Activated T-helper 1 cell treated with Interleukin-2 at 50 U/mL for 16 hours (primary cell): ENCODE data around the gene OLFML2B.
"Not testable (repeated sequence)": the region's sequence is repeated elsewhere in the genome, so short reads cannot be mapped to it uniquely, and the experiment has no call there.

Experiments
- DNase-seq: peaks from one replicate; pipeline ENCODE4 v3.0.0-alpha.2; 2020; ENCODE audit warnings: low read depth

OLFML2B gene

DNA sequence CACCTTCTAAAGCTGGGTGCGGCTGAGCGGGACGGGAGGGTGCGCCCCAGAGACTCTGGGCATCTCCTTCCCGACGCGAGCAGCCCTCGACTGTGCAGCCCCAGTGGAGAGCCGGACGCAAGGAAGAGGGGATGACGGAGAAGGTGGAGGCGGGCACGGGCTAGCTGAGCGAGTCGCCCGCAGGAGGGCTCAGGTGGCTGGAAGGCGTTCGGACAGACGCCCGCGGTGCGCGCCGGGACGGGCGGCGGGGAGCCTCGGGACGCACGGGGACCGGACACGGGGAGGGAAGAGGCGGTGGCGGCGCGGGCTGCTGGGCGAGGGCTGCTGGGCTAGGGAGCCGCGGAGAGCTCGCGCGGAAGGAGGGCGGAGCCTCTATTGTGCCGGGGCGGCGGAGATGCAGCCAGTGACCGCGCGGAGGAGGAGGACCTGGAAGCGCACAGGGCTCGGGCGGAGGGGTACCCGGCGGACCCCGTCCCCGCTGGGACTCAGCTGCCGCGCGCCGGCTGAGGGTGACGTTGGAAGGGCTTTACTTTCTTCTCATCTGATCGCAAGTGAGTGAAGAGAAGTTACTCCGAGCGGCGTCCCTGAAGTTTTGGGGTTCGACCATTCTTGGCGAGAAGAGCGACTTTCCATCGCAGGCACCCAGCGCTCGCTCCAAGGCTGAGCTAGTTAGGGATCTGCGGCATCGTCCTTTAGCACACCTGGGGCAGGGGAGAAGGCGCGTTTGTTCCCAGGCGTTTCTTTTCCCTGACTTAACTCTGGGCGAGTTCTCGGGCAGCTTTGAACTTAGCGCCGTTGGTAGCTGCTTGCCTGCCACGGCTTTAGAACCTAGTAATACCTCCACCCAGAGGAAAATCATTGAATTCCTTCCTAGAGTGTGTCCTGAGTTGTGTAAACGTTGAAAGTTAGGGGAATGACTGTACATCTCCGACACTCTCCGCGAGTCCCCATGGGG lies at the start of gene OLFML2B:
OLFML2B (minus strand) TSS at position 323 of the 955 bp plus-strand sequence. CDS start 439 bp downstream, outside the sequence.
- DNase-seq, result peak; percentile 9

DNA sequence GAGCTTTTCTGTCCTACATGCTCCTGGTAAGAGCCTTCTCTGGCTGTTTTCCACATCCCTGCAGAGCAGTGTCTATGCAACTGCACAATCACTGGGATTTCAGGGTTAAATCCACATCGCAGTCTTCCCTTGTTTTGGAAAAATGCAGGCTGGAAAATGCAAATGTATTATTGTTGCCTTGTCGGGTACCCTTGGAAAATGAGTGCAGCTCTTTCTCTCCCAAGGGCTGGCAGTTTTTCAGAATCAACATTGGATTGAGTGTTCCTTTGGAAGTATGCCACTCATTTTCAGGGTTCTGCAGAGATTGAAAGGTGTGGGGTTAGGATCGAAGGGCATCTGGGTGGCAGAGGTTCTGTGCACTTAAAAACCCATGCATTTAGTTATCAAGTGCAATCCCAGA lies 49.1 kb upstream of the OLFML2B start:
- DNase-seq, result no peak

DNA sequence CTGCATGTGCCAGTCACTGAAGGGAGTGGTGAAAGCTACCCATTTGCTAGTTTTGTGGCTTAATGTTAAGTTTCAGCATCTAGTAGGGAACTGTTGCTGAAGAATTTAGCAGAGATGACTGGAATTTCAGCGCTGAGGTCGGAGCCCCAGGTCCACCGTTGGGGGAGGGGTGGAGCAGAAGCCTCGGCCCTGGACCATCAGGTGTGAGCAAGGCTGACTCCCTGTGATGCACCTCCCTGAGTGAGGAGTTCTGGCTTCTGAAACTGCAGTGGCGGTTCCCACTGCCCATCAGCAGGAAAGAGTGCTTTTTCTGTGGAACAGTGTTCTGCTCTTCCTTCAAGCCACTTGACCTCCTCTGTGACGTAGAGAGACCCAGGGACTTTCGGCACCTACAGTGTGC lies 47.2 kb upstream of the OLFML2B start:
- no peak for DNase-seq

GRCh38 chr1:162070094-162070748 lies 46.6 kb upstream of the OLFML2B start:
- DNase-seq, result no peak

DNA sequence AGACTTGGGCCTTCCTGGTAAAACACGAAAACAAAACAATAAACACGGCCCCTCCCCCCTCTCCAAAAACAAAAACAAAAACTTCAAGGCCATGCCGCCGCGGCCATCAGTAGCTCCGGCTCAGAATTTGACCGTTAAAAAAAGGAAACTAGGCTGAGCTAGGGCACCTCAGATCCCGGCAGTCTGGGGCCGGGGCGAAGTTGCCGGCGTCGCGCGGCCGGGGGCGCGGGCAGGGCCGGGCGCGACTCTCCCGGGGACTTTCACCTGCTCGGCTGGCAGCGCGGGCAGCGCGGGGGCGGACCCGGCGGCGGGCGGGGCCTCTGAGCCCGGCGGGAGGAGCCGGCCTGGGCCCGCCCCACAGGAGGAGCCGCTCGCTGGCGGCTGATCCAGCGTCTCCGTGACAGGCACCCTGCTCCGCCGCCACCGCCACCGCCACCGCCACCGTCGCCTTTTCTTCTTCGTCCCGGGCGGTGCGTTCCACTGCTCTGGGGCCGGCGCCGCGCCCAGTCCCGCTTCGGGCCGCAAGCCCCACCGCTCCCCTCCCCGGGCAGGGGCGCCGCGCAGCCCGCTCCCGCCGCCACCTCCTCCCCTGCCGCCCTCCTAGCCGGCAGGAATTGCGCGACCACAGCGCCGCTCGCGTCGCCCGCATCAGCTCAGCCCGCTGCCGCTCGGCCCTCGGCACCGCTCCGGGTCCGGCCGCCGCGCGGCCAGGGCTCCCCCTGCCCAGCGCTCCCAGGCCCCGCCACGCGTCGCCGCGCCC lies 45.8 kb upstream of the OLFML2B start, which contains the start of gene NOS1AP:
NOS1AP (plus strand) TSS at position 358 of the 760 bp plus-strand sequence. CDS start 487 bp downstream, outside the sequence.
- DNase-seq, result peak; percentile 58

- no peak for DNase-seq
These were observed 44.6 kb upstream of the OLFML2B start for GRCh38 chr1:162068301-162068700.

GRCh38 chr1:162067466-162067865 lies 43.8 kb upstream of the OLFML2B start:
- no peak for DNase-seq

GRCh38 chr1:162066836-162067235 lies 43.2 kb upstream of the OLFML2B start:
- not testable (repeated sequence) for DNase-seq

DNA sequence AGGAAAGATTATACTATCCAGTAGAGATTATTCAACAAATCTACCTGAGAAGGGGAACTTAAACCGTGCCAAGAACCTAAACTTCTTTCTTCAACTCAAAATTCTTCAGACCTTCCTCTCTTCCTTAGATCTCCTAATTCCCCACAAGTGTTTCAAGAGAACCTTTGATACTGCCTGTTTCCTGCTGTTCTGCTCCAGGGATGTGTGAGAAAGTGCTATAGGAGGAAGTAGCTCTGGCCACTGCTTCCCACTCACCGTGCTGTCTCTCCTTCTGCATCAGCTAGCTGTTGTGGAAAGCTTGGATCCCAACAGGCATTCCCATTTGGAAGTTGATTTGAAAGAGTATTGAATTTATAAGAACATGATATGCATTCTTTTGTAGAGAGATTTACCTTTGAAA lies 41.3 kb upstream of the OLFML2B start:
- no peak for DNase-seq

GRCh38 chr1:162062542-162063015 lies 38.9 kb upstream of the OLFML2B start:
- DNase-seq, result no peak

DNA sequence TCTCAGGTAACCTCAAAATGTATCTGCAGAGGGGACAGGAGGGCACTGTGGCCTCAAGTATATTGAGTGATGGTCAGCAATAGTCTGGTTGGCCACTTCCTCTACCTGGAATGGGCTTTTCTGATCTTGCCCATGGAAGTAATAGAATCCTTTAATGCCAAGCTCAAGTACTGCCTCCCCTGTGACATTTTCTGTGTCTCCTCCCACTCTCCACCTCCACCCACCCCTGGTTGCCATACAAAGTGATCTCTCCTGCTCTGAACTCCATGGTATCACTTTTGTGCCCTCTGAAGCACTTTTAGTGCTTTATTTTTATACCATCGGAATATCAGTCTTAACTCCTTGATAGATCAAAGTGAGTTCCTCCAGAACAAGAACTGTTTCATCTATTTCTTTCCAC lies 36.6 kb upstream of the OLFML2B start:
- DNase-seq, result no peak

DNA sequence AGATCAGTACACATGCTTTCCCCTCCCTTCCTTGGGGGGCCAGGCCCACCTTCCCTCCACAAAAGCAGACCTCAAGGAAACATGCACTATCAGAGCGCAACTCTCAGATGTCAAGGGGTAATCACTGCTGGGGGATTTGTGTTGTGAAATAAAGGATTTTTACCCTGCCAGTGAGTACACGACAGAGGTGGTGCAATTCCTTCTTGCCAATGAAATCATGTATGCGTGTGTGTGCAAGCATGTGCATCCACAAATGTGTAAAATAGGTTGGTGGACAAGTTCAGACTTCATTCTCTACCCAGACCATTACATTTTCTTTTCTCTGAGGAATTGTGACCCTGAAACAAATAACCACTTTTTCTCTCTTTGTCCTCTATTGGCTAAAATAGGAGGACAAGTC lies 36.1 kb upstream of the OLFML2B start:
- DNase-seq, result no peak

- no peak for DNase-seq
These were observed 32.9 kb upstream of the OLFML2B start for GRCh38 chr1:162056579-162056978.

GRCh38 chr1:162056043-162056442 lies 32.4 kb upstream of the OLFML2B start:
- DNase-seq, result no peak

- no peak for DNase-seq
These were observed 31.4 kb upstream of the OLFML2B start for GRCh38 chr1:162055062-162055461.

- DNase-seq, result not testable (repeated sequence)
These were observed 30.3 kb upstream of the OLFML2B start for GRCh38 chr1:162053949-162054348.

DNA sequence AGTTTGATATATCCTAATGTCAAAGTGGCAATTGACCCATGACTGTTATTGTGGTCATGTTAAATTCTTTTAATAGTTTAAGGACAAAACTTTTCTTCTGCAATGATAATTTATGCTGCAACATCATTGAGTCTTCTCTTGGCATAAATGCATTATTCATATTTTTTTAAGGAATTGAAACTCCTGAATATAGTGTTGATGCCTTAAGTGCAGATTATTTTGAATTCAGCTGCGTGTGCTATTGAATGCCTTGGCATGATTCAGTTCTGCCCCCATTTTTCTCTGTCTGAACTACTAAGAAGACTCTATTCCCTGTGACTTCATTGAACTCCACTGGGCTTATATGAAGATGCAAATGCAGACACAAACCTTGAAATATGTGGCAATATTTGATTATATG lies 23.3 kb upstream of the OLFML2B start:
- DNase-seq, result no peak

DNA sequence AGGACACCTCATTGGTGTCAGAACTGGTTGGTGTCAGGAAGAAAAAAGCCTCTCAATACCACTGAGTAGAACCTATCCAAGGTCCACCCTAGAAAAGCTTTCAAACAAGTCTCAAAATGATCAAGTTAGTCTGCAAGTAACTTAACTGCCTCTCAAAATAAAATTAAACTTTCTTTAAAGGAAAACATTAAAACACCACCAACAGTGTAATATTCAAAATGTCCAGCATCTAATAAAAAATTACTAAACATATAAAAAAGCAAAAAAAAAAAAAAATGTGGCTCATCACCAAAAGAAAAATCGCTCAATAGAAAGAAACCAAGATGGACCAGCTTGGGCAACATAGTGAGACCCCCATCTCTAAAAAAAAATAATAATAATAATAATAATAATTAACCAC lies 18.7 kb upstream of the OLFML2B start:
- DNase-seq, result no peak

GRCh38 chr1:162040657-162041056 lies 17.0 kb upstream of the OLFML2B start:
- DNase-seq, result no peak

- no peak for DNase-seq
These were observed 16.3 kb upstream of the OLFML2B start for GRCh38 chr1:162040001-162040400.

DNA sequence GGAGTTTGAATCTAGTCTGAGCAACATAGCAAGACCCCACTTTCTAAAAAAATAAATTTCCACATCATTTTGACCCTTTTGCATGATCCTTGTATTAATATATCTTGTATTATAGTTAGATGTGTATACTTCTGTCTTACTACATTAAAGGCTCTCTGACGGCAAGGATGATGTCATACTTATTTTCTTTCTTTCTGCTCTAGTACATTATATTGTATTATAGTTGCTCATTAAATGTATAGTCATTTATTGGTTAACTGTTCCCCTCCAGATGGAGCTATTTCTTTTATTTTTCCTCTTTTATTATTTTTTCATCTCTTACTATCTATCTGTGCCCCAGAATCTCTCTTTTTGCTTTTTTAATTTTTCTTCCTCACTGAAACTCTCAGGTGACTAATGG lies 15.0 kb upstream of the OLFML2B start:
- DNase-seq, result no peak

- DNase-seq, result no peak
These were observed 12.5 kb upstream of the OLFML2B start for GRCh38 chr1:162036163-162036562.
